Measurements from ENCODE around the gene SCARB1. TPM values are rescaled to one million over a fixed set of nuclear protein-coding genes. Genes with fewer than 3 reads are reported as not detected.

SCARB1 gene
- polyA plus RNA-seq, 4 donors: 41.9 to 230 (median 180) TPM

- DNase-seq: no peak
- H3K9me3 ChIP-seq (ENCODE audit: control insufficient read depth in 2 of 2, insufficient read depth in 1 of 2, low read depth in 1 of 2, low read length in 1 of 2): peaks cover 0 to 15% of the 10 kb centered on the region in 2 donors
- FAIRE-seq: no peak
- H3K4me3 ChIP-seq (ENCODE audit: low read depth in 1 of 3, low read length in 3 of 3): no peak overlapping the region
- H3K27ac ChIP-seq (ENCODE audit: low read depth in 1 of 3, low read length in 2 of 3): no peak overlapping the region
- peaks cover 0 to 30% (median 3%) of the 10 kb centered on the region in 3 donors for H3K4me1 ChIP-seq (ENCODE audit: control insufficient read depth in 3 of 3, insufficient read depth in 2 of 3, low read depth in 1 of 3, low read length in 2 of 3)
- 70 to 85% (median 81%) methylated on average over 10 of the region's 10 CpGs for WGBS, 3 donors
- H3K27me3 ChIP-seq (ENCODE audit: control insufficient read depth in 3 of 3, insufficient read depth in 3 of 3, low read length in 3 of 3): no peaks in the 10 kb centered on the region
- H3K36me3 ChIP-seq (ENCODE audit: control insufficient read depth in 3 of 3, insufficient read depth in 2 of 3, low read depth in 1 of 3, low read length in 3 of 3): no peaks in the 10 kb centered on the region
Observed at GRCh38 chr12:124750149-124750656, 113.5 kb downstream of the SCARB1 start.

- Histone ChIP-seq H3K36me3 (ENCODE audit: control insufficient read depth in 3 of 3, insufficient read depth in 2 of 3, low read depth in 1 of 3, low read length in 3 of 3) (no peaks in the 10 kb centered on the region), H3K4me1 (ENCODE audit: control insufficient read depth in 3 of 3, insufficient read depth in 2 of 3, low read depth in 1 of 3, low read length in 2 of 3) (peaks cover 0 to 26% (median 3%) of the 10 kb centered on the region in 3 donors), H3K27me3 (ENCODE audit: control insufficient read depth in 3 of 3, insufficient read depth in 3 of 3, low read length in 3 of 3) (no peaks in the 10 kb centered on the region), H3K9me3 (ENCODE audit: control insufficient read depth in 2 of 2, insufficient read depth in 1 of 2, low read depth in 1 of 2, low read length in 1 of 2) (peaks cover 0 to 15% of the 10 kb centered on the region in 2 donors), H3K4me3 (ENCODE audit: low read depth in 1 of 3, low read length in 3 of 3) (no peak overlapping the region), H3K27ac (ENCODE audit: low read depth in 1 of 3, low read length in 2 of 3) (no peak overlapping the region)
- no peak for DNase-seq
- FAIRE-seq: no peak
- 82 to 90% (median 88%) methylated on average over 9 of the region's 9 CpGs for WGBS, 3 donors
Observed at GRCh38 chr12:124749725-124750124, 113.9 kb downstream of the SCARB1 start.

GRCh38 chr12:124747426-124748161, 116.1 kb downstream of the SCARB1 start:
- WGBS, 3 donors: 53 to 72% (median 60%) methylated on average over 15 of the region's 15 CpGs
- peak; percentile 80 to 89 for DNase-seq
- no peak for FAIRE-seq
- peaks cover 0 to under 1% of the 10 kb centered on the region in 2 donors for H3K9me3 ChIP-seq (ENCODE audit: control insufficient read depth in 2 of 2, insufficient read depth in 1 of 2, low read depth in 1 of 2, low read length in 1 of 2)
- peak overlapping the region in 2 of 3 donors; percentile 40 for H3K27ac ChIP-seq (ENCODE audit: low read depth in 1 of 3, low read length in 2 of 3)
- no peak overlapping the region for H3K4me3 ChIP-seq (ENCODE audit: low read depth in 1 of 3, low read length in 3 of 3)
- no peaks in the 10 kb centered on the region for H3K36me3 ChIP-seq (ENCODE audit: control insufficient read depth in 3 of 3, insufficient read depth in 2 of 3, low read depth in 1 of 3, low read length in 3 of 3)
- H3K4me1 ChIP-seq (ENCODE audit: control insufficient read depth in 3 of 3, insufficient read depth in 2 of 3, low read depth in 1 of 3, low read length in 2 of 3): peaks cover 0 to 25% (median 3%) of the 10 kb centered on the region in 3 donors
- no peaks in the 10 kb centered on the region for H3K27me3 ChIP-seq (ENCODE audit: control insufficient read depth in 3 of 3, insufficient read depth in 3 of 3, low read length in 3 of 3)

GRCh38 chr12:124746649-124747425, 116.8 kb downstream of the SCARB1 start:
- no peak for DNase-seq
- H3K4me3 ChIP-seq (ENCODE audit: low read depth in 1 of 3, low read length in 3 of 3): no peak overlapping the region
- FAIRE-seq: no peak
- H3K27ac ChIP-seq (ENCODE audit: low read depth in 1 of 3, low read length in 2 of 3): peak overlapping the region in 2 of 3 donors; percentile 23 to 85
- no peaks in the 10 kb centered on the region for H3K9me3 ChIP-seq (ENCODE audit: control insufficient read depth in 2 of 2, insufficient read depth in 1 of 2, low read depth in 1 of 2, low read length in 1 of 2)
- H3K27me3 ChIP-seq (ENCODE audit: control insufficient read depth in 3 of 3, insufficient read depth in 3 of 3, low read length in 3 of 3): no peaks in the 10 kb centered on the region
- H3K36me3 ChIP-seq (ENCODE audit: control insufficient read depth in 3 of 3, insufficient read depth in 2 of 3, low read depth in 1 of 3, low read length in 3 of 3): no peaks in the 10 kb centered on the region
- 67 to 84% (median 71%) methylated on average over 10 of the region's 10 CpGs for WGBS, 3 donors
- peaks cover 0 to 25% (median 3%) of the 10 kb centered on the region in 3 donors for H3K4me1 ChIP-seq (ENCODE audit: control insufficient read depth in 3 of 3, insufficient read depth in 2 of 3, low read depth in 1 of 3, low read length in 2 of 3)

GRCh38 chr12:124745891-124746570, 117.6 kb downstream of the SCARB1 start:
- FAIRE-seq (no peak), DNase-seq (peak; percentile 61 to 85)
- peak overlapping the region in 2 of 3 donors; percentile 50 to 85 for H3K27ac ChIP-seq (ENCODE audit: low read depth in 1 of 3, low read length in 2 of 3)
- peaks cover 0 to 25% (median 3%) of the 10 kb centered on the region in 3 donors for H3K4me1 ChIP-seq (ENCODE audit: control insufficient read depth in 3 of 3, insufficient read depth in 2 of 3, low read depth in 1 of 3, low read length in 2 of 3)
- no peaks in the 10 kb centered on the region for H3K27me3 ChIP-seq (ENCODE audit: control insufficient read depth in 3 of 3, insufficient read depth in 3 of 3, low read length in 3 of 3)
- H3K9me3 ChIP-seq (ENCODE audit: control insufficient read depth in 2 of 2, insufficient read depth in 1 of 2, low read depth in 1 of 2, low read length in 1 of 2): no peaks in the 10 kb centered on the region
- WGBS, 3 donors: 9% methylated on average over 19 to 25 of the region's 25 CpGs
- no peaks in the 10 kb centered on the region for H3K36me3 ChIP-seq (ENCODE audit: control insufficient read depth in 3 of 3, insufficient read depth in 2 of 3, low read depth in 1 of 3, low read length in 3 of 3)
- H3K4me3 ChIP-seq (ENCODE audit: low read depth in 1 of 3, low read length in 3 of 3): no peak overlapping the region

- FAIRE-seq: no peak
- H3K4me1 ChIP-seq (ENCODE audit: control insufficient read depth in 3 of 3, insufficient read depth in 2 of 3, low read depth in 1 of 3, low read length in 2 of 3): peaks cover 0 to 25% (median 3%) of the 10 kb centered on the region in 3 donors
- H3K27me3 ChIP-seq (ENCODE audit: control insufficient read depth in 3 of 3, insufficient read depth in 3 of 3, low read length in 3 of 3): no peaks in the 10 kb centered on the region
- DNase-seq: no peak
- H3K9me3 ChIP-seq (ENCODE audit: control insufficient read depth in 2 of 2, insufficient read depth in 1 of 2, low read depth in 1 of 2, low read length in 1 of 2): no peaks in the 10 kb centered on the region
- H3K36me3 ChIP-seq (ENCODE audit: control insufficient read depth in 3 of 3, insufficient read depth in 2 of 3, low read depth in 1 of 3, low read length in 3 of 3): no peaks in the 10 kb centered on the region
- H3K4me3 ChIP-seq (ENCODE audit: low read depth in 1 of 3, low read length in 3 of 3): no peak overlapping the region
- 27 to 38% (median 31%) methylated on average over 5 of the region's 5 CpGs for WGBS, 3 donors
- H3K27ac ChIP-seq (ENCODE audit: low read depth in 1 of 3, low read length in 2 of 3): peak overlapping the region in 2 of 3 donors; percentile 50 to 85
Observed at GRCh38 chr12:124745465-124745890, 118.2 kb downstream of the SCARB1 start.

GRCh38 chr12:124744659-124745464, 118.8 kb downstream of the SCARB1 start:
- peaks cover 0 to 25% (median 3%) of the 10 kb centered on the region in 3 donors for H3K4me1 ChIP-seq (ENCODE audit: control insufficient read depth in 3 of 3, insufficient read depth in 2 of 3, low read depth in 1 of 3, low read length in 2 of 3)
- WGBS, 3 donors: 81 to 90% (median 81%) methylated on average over 15 of the region's 15 CpGs

More at GRCh38 chr12:124744659-124745464, 118.8 kb downstream of the SCARB1 start:
- Histone ChIP-seq H3K9me3 (ENCODE audit: control insufficient read depth in 2 of 2, insufficient read depth in 1 of 2, low read depth in 1 of 2, low read length in 1 of 2) (peaks cover 0 to 3% of the 10 kb centered on the region in 2 donors), H3K27me3 (ENCODE audit: control insufficient read depth in 3 of 3, insufficient read depth in 3 of 3, low read length in 3 of 3) (no peaks in the 10 kb centered on the region), H3K4me3 (ENCODE audit: low read depth in 1 of 3, low read length in 3 of 3) (no peak overlapping the region), H3K27ac (ENCODE audit: low read depth in 1 of 3, low read length in 2 of 3) (peak overlapping the region in 1 of 3 donors; percentile 85), H3K36me3 (ENCODE audit: control insufficient read depth in 3 of 3, insufficient read depth in 2 of 3, low read depth in 1 of 3, low read length in 3 of 3) (no peaks in the 10 kb centered on the region)
- DNase-seq: peak in 1 of 2 donors; percentile 40
- FAIRE-seq: no peak
